B cell (primary cell): ENCODE measurements around the gene SHE. TPM values are rescaled to one million over a fixed set of nuclear protein-coding genes. Genes with fewer than 3 reads are reported as not detected.

ENCODE experiments used
- ATAC-seq: fragments of 200-7000 bp; cut with Tn5 transposase; one replicate; pipeline ENCODE4 v1.10.0; 2021; ENCODE audit warnings: low read depth, mild to moderate bottlenecking, moderate number of reproducible peaks, moderate library complexity
- CTCF ChIA-PET: fragments of 350-600 bp; sonication (Branson Sonifier 250); formaldehyde crosslinking; loops from one replicate; lab custom pipeline; 2021; ENCODE audit warnings: antibody characterized with exemption, inconsistent platforms; lab: Charles Lee
- POLR2A ChIA-PET: fragments of 350-600 bp; sonication (Branson Sonifier 250); formaldehyde crosslinking; loops from one replicate; lab custom pipeline; 2021; ENCODE audit warnings: antibody characterized with exemption; lab: Charles Lee
- DNase-seq: peaks from one replicate; pipeline ENCODE4 v3.0.0; 2013
- H2AFZ ChIP-seq: 2 replicates; pipeline ENCODE4 v1.6.1; 2012; ENCODE audit warnings: mild to moderate bottlenecking, low read depth, low read length; ENCODE audit not compliant: insufficient read depth, poor library complexity, severe bottlenecking
- H3K27ac ChIP-seq, 2 donors: 1 replicate in 1 of 2; 2 replicates in 1 of 2; pipeline ENCODE4 v1.5.1; 2012 to 2013; ENCODE audit warnings: low read length in 2 of 2, mild to moderate bottlenecking in 2 of 2, moderate library complexity in 1 of 2
- H3K27me3 ChIP-seq, 4 experiments: fragments of 200-600 bp in 1 of 4; sonication (generic) in 1 of 4; replicated peaks in 1 of 4; 1 replicate in 2 of 4; 2 replicates in 2 of 4; pipeline versions ENCODE4 v1.6.1 to v1.7.0; 2013 to 2016; ENCODE audit warnings: low read length in 3 of 4, mild to moderate bottlenecking in 2 of 4, mixed read lengths in 1 of 4, moderate library complexity in 1 of 4; ENCODE audit not compliant: insufficient read depth in 4 of 4, control insufficient read depth in 3 of 4; ENCODE audit errors: control extremely low read depth in 1 of 4
- H3K36me3 ChIP-seq, 2 experiments: replicated peaks in 1 of 2; 1 replicate in 1 of 2; 2 replicates in 1 of 2; pipeline versions ENCODE4 v1.6.1 to v1.7.1; 2013; ENCODE audit warnings: low read length in 1 of 2; ENCODE audit not compliant: insufficient read depth in 2 of 2, control insufficient read depth in 1 of 2; ENCODE audit errors: control extremely low read depth in 1 of 2, extremely low read depth in 1 of 2
- H3K4me1 ChIP-seq, 2 donors: fragments of 200-600 bp in 1 of 2; sonication (generic) in 1 of 2; 1 replicate in 1 of 2; 2 replicates in 1 of 2; pipeline versions ENCODE4 v1.5.1 to v1.6.1; 2013 to 2017; ENCODE audit warnings: low read length in 2 of 2; ENCODE audit not compliant: control insufficient read depth in 2 of 2, insufficient read depth in 2 of 2
- H3K4me2 ChIP-seq: replicated peaks from 2 replicates; pipeline ENCODE3; 2012; ENCODE audit warnings: mild to moderate bottlenecking, low read depth, low read length; ENCODE audit not compliant: poor library complexity, severe bottlenecking
- H3K4me3 ChIP-seq, 5 experiments: fragments of 200-600 bp in 1 of 5; sonication (generic) in 1 of 5; 1 replicate in 3 of 5; 2 replicates in 2 of 5; pipeline versions ENCODE4 v1.5.1 to v1.7.0; 2011 to 2016; ENCODE audit warnings: low read length in 4 of 5, mild to moderate bottlenecking in 4 of 5, low read depth in 2 of 5, control low read depth in 1 of 5, moderate library complexity in 1 of 5; ENCODE audit not compliant: insufficient read depth in 1 of 5; ENCODE audit errors: control extremely low read depth in 1 of 5, extremely low read depth in 1 of 5
- H3K79me2 ChIP-seq: fragments of 200-600 bp; sonication (generic); one replicate; pipeline ENCODE4 v1.6.0; 2016; ENCODE audit warnings: low read length; ENCODE audit not compliant: control insufficient read depth, insufficient read depth
- H3K9ac ChIP-seq: fragments of 200-600 bp; sonication (generic); 2 replicates; pipeline ENCODE4 v1.6.1; 2017; ENCODE audit warnings: mild to moderate bottlenecking, low read length, moderate library complexity
- H3K9me3 ChIP-seq, 3 donors: one replicate each; pipeline versions ENCODE4 v1.6.1 to v1.7.1; 2013; ENCODE audit warnings: low read length in 2 of 3; ENCODE audit not compliant: control insufficient read depth in 2 of 3, insufficient read depth in 1 of 3; ENCODE audit errors: control extremely low read depth in 1 of 3
- H4K20me1 ChIP-seq: 2 replicates; pipeline ENCODE4 v1.6.0; 2012; ENCODE audit warnings: mild to moderate bottlenecking, low read length; ENCODE audit not compliant: insufficient read depth, control insufficient read depth, poor library complexity, severe bottlenecking
- H3K27ac Mint-ChIP-seq: one replicate; pipeline ENCODE4 v1.8.0; 2021; ENCODE audit warnings: mixed read lengths
- H3K27me3 Mint-ChIP-seq: one replicate; pipeline ENCODE4 v1.8.0; 2021; ENCODE audit warnings: mixed read lengths
- H3K4me1 Mint-ChIP-seq: one replicate; pipeline ENCODE4 v1.8.0; 2021; ENCODE audit warnings: mixed read lengths
- H3K4me3 Mint-ChIP-seq: one replicate; pipeline ENCODE4 v1.8.0; 2021; ENCODE audit warnings: mixed read lengths
- H3K9me3 Mint-ChIP-seq: one replicate; pipeline ENCODE4 v1.8.0; 2022; ENCODE audit warnings: mixed read lengths; ENCODE audit not compliant: insufficient read depth
- EZH2 ChIP-seq: IDR thresholded peaks from 2 replicates; pipeline ENCODE4 v1.6.1; 2012; ENCODE audit warnings: borderline replicate concordance, low read depth, mild to moderate bottlenecking, moderate library complexity, low read length; ENCODE audit not compliant: insufficient read depth, poor library complexity, severe bottlenecking
- WGBS: methylation state at CpG from one replicate; pipeline ENCODE4 v1.1.5; 2013; ENCODE audit warnings: missing lambda C conversion rate; ENCODE audit not compliant: insufficient coverage; 5-methylcytosine and 5-hydroxymethylcytosine counted together
- intact Hi-C: fragments of 100-400 bp; cut with micrococcal nuclease; formaldehyde crosslinking; loops from one replicate; pipeline ENCODE4 v1.10.0; 2022
- polyA plus RNA-seq: library from polyadenylated mRNA; depleted of rRNA; stranded (reverse); fragments of >200 nt; gene quantifications from 2 replicates; pipeline ENCODE4 v1.2.3, GENCODE V29; 2012
- total RNA-seq, 2 donors: library from RNA; stranded (reverse); fragments of 120-200 nt in 1 of 2; gene quantifications; 1 replicate in 1 of 2; 2 replicates in 1 of 2; pipeline versions ENCODE4 v1.2.3 to v1.2.4, GENCODE V29; 2013 to 2022
- TF ChIP-seq, protein P1 (sequence below): fragments of 200-600 bp; IDR thresholded peaks from one replicate; pipeline ENCODE4 v1.8.0; 2022; ENCODE audit warnings: antibody characterized with exemption, mild to moderate bottlenecking

The SHE gene
- total and polyA plus RNA-seq, 2 donors (not counting 1 experiment from before 2014, with no cell fraction given), result 0.01 TPM; not detected in 1

DNA sequence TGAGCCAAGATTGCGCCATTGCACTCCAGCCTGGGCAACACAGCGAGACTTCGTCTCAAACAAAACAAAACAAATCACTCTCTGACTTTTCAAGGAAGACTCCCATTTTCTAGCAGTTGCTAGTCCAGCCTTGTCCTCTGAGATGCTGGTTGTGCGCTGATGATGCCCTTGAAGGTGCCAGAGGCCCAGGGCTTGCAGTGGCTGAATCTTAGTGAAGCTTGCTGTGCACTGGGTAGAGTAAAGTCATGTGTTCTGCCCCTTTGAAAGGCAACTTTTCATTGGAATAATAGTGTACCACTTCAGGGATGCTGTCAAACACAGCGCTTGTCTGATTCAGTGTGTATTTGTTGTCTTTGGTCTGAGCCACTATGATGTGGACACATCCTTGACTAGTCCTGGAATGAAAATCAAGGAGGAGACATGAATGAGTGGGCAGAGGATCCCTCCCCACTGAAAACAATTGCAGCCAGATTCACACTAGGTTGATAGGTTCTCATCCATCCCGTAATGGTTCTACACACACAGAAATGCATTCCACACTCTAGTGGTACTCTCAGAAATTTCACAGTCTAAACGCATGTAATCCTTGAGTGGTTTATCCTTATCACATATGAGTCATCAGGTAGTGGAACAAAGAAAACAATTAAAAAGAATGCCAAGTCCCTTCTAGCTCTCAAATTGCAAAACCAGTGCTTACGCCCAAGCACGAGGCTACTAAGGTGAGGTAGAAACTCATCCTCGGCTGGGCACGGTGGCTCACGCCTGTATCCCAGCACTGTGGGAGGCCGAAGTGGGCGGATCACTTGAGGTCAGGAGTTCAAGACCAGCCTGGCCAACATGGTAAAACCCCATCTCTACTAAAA, 18.0 kb downstream of the SHE start:
- DNase-seq (no peak), ATAC-seq (no peak)
- H3K4me1 Mint-ChIP-seq, result no peaks in the 10 kb centered on the region
- CTCF ChIA-PET, result interaction anchor here (0.5 to 7.1 kb wide), 4 partner anchors 37 to 337 kb away, joined by 3 to 188 read pairs (median 4); no protein-coding TSS in a partner anchor
- POLR2A ChIA-PET, result interaction anchor here (0.6 kb wide), 1 partner anchor 489 kb away, joined by 16 read pairs; no protein-coding TSS in a partner anchor
- H3K9me3 Mint-ChIP-seq, result no peaks in the 10 kb centered on the region
- whole genome bisulfite sequencing, result over 99% methylated on average over 11 of the region's 14 CpGs
- no peak overlapping the region for H3K27ac ChIP-seq
- H3K9me3 ChIP-seq, result no peaks in the 10 kb centered on the region
- H3K4me3 Mint-ChIP-seq, result no peak overlapping the region
- H3K27me3 ChIP-seq, result no peaks in the 10 kb centered on the region
- H3K4me3 ChIP-seq, result no peak overlapping the region
- no peaks in the 10 kb centered on the region for H3K36me3 ChIP-seq
- no peak overlapping the region for H3K27ac Mint-ChIP-seq
- H3K9ac ChIP-seq, result no peak overlapping the region
- TF ChIP-seq EZH2, result no peak
- TF ChIP-seq, protein P1, sequence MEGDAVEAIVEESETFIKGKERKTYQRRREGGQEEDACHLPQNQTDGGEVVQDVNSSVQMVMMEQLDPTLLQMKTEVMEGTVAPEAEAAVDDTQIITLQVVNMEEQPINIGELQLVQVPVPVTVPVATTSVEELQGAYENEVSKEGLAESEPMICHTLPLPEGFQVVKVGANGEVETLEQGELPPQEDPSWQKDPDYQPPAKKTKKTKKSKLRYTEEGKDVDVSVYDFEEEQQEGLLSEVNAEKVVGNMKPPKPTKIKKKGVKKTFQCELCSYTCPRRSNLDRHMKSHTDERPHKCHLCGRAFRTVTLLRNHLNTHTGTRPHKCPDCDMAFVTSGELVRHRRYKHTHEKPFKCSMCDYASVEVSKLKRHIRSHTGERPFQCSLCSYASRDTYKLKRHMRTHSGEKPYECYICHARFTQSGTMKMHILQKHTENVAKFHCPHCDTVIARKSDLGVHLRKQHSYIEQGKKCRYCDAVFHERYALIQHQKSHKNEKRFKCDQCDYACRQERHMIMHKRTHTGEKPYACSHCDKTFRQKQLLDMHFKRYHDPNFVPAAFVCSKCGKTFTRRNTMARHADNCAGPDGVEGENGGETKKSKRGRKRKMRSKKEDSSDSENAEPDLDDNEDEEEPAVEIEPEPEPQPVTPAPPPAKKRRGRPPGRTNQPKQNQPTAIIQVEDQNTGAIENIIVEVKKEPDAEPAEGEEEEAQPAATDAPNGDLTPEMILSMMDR, result no peak
- intact Hi-C loops, result no loop called here
- H3K4me1 ChIP-seq, result no peaks in the 10 kb centered on the region
- no peak overlapping the region for H3K4me2 ChIP-seq
- H3K79me2 ChIP-seq, result no peaks in the 10 kb centered on the region
- H3K27me3 Mint-ChIP-seq, result peaks cover 4% of the 10 kb centered on the region
- H2AFZ ChIP-seq, result no peak overlapping the region
- no peaks in the 10 kb centered on the region for H4K20me1 ChIP-seq

DNA sequence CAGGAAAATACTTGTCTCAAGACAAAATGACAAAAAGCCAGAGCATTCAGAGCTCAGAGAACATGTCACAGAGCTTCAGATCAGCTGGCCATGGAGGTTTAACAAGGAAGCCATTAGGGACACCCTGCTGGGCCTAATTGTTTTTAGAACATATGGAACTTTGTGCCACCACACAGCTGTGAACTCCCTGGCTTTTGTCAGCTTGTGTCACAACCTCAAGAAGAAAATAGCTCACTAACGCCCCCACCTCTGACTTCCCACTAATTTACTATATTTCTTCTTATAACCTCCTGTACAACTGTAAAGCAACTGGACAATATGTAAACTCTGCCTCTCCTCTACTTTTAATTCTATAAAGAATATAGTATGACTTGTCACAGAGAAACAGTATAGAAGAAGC, 21.2 kb downstream of the SHE start:
- H3K27ac Mint-ChIP-seq, result no peak overlapping the region
- H4K20me1 ChIP-seq, result no peaks in the 10 kb centered on the region
- no peaks in the 10 kb centered on the region for H3K9me3 ChIP-seq
- no peaks in the 10 kb centered on the region for H3K4me1 ChIP-seq
- H3K9me3 Mint-ChIP-seq, result no peaks in the 10 kb centered on the region
- ChIA-PET POLR2A (no interaction called here), CTCF (interaction anchor here (0.6 to 7.1 kb wide), 25 partner anchors 10 to 604 kb away, joined by 3 to 188 read pairs (median 6); partner anchors contain the start of genes PMVK and UBE2Q1)
- no peaks in the 10 kb centered on the region for H3K36me3 ChIP-seq
- H3K27me3 Mint-ChIP-seq, result peaks cover 4% of the 10 kb centered on the region
- no peak overlapping the region for H3K4me2 ChIP-seq
- WGBS, result no CpG with 5 or more reads among the region's 1 CpG
- H3K4me3 ChIP-seq, result no peak overlapping the region
- ATAC-seq (no peak), DNase-seq (no peak)
- TF ChIP-seq, protein P1, result no peak
- no peak overlapping the region for H3K27ac ChIP-seq
- H3K79me2 ChIP-seq, result no peaks in the 10 kb centered on the region
- intact Hi-C loops, result no loop called here
- H3K9ac ChIP-seq, result no peak overlapping the region
- H3K4me3 Mint-ChIP-seq, result no peak overlapping the region
- no peaks in the 10 kb centered on the region for H3K27me3 ChIP-seq
- H3K4me1 Mint-ChIP-seq, result peaks cover 2% of the 10 kb centered on the region
- H2AFZ ChIP-seq, result no peak overlapping the region
